Gastrocnemius medialis (tissue), 4 donors: ENCODE results near the gene MICB.

Experiments used
- CTCF ChIP-seq, 5 experiments: fragments of 450-650 bp in 3 of 5; fragments of 200-600 bp in 2 of 5; sonication (generic) in 2 of 5; IDR thresholded peaks in 4 of 5; conservative IDR thresholded peaks in 1 of 5; 1 replicate in 4 of 5; 2 replicates in 1 of 5; pipeline ENCODE4 v1.5.1; 2016 to 2019; ENCODE audit warnings: antibody characterized with exemption in 5 of 5, mild to moderate bottlenecking in 3 of 5, moderate library complexity in 3 of 5
- POLR2A ChIP-seq, 2 donors: fragments of 450-650 bp; IDR thresholded peaks; one replicate each; pipeline ENCODE4 v1.6.1; 2017; ENCODE audit warnings: antibody characterized with exemption in 2 of 2, mild to moderate bottlenecking in 2 of 2, moderate library complexity in 2 of 2

- TF ChIP-seq POLR2A (IDR thresholded peaks at IDR 0.05) (no peak), CTCF (IDR thresholded peaks at IDR 0.05 in 4 of 5, conservative IDR thresholded peaks at IDR 0.05 in 1 of 5) (no peak)
These were observed 20.4 kb upstream of the MICB start for GRCh38 chr6:31477521-31477920.
